ENCODE results near the gene RIN3. TPM values are rescaled to one million over a fixed set of nuclear protein-coding genes. Genes with fewer than 3 reads are reported as not detected.

The RIN3 gene
- total RNA-seq, 1 donor from 2014 or later = 12.7 TPM

DNA sequence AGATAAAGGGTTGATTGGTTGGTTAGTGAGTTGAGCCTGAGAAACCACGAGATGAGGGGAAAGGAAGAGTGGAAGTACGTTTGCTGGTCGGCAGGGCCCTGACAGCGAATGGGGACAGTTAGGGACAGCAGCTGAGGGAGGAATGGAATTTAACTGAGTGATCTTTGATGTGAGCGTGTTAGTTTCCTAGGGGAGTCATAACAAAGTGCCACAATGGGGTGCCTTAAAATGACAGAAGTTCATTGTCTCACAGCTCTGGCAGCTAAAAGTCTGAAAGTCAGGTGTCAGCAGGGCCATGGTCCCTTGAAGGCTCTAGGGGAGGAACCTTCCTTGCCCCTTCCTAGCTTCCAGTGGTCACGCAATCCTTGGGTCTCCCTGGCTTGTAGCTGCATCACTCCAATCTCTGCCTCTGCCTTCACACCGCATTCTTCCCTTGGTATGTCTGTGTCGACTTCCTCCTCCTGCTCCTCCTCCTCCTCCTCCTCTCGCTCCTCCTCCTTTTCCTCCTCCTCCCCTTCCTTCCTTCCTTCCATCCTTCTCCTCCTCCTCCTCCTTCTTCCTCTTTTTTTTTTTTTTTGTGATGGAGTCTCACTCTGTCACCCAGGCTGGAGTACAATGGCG, 26.0 kb upstream of the RIN3 start:
- TF ChIP-seq, protein P1, sequence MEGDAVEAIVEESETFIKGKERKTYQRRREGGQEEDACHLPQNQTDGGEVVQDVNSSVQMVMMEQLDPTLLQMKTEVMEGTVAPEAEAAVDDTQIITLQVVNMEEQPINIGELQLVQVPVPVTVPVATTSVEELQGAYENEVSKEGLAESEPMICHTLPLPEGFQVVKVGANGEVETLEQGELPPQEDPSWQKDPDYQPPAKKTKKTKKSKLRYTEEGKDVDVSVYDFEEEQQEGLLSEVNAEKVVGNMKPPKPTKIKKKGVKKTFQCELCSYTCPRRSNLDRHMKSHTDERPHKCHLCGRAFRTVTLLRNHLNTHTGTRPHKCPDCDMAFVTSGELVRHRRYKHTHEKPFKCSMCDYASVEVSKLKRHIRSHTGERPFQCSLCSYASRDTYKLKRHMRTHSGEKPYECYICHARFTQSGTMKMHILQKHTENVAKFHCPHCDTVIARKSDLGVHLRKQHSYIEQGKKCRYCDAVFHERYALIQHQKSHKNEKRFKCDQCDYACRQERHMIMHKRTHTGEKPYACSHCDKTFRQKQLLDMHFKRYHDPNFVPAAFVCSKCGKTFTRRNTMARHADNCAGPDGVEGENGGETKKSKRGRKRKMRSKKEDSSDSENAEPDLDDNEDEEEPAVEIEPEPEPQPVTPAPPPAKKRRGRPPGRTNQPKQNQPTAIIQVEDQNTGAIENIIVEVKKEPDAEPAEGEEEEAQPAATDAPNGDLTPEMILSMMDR (conservative IDR thresholded peaks at IDR 0.05) = no peak
- Mint-ChIP-seq H3K36me3 (ENCODE audit: low read depth) (no peaks in the 10 kb centered on the region), H3K27me3 (ENCODE audit: low read depth) (no peaks in the 10 kb centered on the region), H3K9me3 (no peaks in the 10 kb centered on the region), H3K4me3 (no peak overlapping the region), H3K27ac (ENCODE audit: unreplicated experiment) (no peak overlapping the region), H3K4me1 (peaks cover 23% of the 10 kb centered on the region)
- no peak for DNase-seq (ENCODE audit: low read depth, low spot score)

DNA sequence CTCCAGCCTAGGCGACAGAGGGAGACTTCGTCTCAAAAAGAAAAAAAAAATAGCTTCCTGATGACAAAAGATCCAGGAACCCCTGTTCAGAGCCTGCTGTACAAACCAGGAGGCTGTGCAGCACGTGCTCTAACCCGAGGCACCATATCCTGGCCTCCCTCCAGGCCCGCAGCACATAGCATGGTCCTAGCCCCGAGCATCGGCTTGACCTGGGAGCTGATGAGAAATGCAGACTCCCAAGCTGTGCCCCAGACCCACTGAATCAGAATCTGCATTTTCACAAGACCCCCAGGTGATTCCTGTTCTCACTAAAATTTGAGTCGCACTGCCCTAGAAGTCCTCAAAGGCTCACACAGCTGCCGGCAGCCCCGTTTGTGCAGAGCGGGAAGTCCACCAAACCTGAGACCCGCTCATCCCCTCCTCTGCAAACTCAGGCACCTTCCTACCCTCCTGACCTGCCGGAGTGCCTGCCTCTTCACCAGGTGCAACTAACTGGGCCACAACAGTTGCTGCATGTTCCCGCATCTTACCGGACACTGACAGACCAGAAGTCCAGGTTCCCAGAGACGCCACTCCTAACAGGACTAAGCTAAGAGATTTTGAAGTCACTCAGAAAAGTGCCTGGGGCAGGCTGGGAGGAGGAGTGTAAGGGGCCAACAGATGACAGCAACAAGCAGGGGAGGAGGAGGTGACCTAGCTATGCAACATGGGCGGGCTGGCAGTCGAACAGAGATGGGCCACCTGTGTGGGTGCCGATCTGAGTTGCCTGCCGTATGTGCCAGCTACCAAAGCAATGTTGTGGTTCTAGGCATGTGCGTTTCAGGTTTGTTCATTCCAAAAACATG, 24.0 kb upstream of the RIN3 start:
- H3K4me3 Mint-ChIP-seq = no peak overlapping the region
- TF ChIP-seq, protein P1 (conservative IDR thresholded peaks at IDR 0.05) = no peak
- H3K9me3 Mint-ChIP-seq = no peaks in the 10 kb centered on the region
- peaks cover 23% of the 10 kb centered on the region for H3K4me1 Mint-ChIP-seq
- H3K27ac Mint-ChIP-seq (ENCODE audit: unreplicated experiment) = no peak overlapping the region
- no peaks in the 10 kb centered on the region for H3K27me3 Mint-ChIP-seq (ENCODE audit: low read depth)
- no peak for DNase-seq (ENCODE audit: low read depth, low spot score)
- H3K36me3 Mint-ChIP-seq (ENCODE audit: low read depth) = no peaks in the 10 kb centered on the region

DNA sequence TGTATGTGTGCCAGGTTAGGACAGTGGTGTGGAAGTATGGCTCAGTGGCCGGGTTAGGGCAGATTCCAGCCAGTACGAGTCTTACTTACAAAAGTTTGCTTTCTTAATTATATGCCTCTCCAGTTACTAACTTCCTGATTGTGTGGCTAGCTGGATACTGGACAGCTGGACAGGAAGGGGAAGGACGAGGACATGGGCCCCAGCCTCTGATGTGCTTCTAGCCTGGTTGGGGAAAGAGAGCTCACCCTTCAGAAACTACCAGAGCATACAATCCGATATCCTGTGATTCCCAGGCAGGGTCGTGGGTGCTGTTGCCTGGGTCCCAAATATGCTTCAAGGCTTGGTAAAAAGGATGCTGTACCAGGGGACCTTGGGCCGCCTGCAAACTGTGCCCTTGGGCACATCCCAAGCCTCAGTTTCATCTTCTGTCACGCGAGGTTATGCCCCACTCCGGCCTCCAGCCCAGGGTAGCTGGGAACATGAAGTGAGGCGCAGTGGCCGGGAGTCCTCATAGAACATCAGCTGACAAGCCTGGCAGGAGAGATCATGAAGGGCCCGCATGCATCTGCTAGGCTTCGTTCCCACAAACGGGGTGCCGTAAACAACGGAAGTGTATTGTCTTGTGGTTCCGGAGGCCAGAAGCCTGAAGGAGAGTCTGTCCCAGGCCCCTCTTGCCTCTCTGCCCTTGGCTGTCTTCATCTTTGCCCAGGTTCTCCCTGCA, 23.2 kb upstream of the RIN3 start:
- Mint-ChIP-seq H3K4me3 (no peak overlapping the region), H3K9me3 (no peaks in the 10 kb centered on the region), H3K27me3 (ENCODE audit: low read depth) (no peaks in the 10 kb centered on the region), H3K36me3 (ENCODE audit: low read depth) (no peaks in the 10 kb centered on the region), H3K27ac (ENCODE audit: unreplicated experiment) (no peak overlapping the region), H3K4me1 (peaks cover 29% of the 10 kb centered on the region)
- TF ChIP-seq, protein P1 (conservative IDR thresholded peaks at IDR 0.05) = no peak
- DNase-seq (ENCODE audit: low read depth, low spot score) = no peak

DNA sequence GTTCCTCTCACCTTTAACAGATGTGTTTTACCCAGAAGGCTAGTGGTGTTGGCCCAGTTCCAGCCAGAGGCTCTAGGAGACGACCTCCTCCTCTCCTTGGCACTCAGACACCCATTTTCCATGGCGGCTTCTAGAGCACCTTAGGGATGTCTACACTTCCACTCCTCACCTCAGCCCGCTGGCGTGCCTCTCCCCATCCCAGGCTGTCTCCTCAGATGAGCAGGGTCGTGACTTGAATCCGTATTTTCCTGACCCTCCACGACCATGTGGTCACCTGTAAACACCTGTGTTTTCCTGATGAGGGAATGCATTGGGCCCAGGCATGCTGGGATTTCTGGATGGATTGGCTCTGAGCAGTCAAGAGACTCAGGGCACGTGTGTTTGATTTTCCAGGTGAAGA, 21.8 kb upstream of the RIN3 start:
- H3K4me1 Mint-ChIP-seq = peaks cover 35% of the 10 kb centered on the region
- H3K27me3 Mint-ChIP-seq (ENCODE audit: low read depth) = no peaks in the 10 kb centered on the region
- H3K36me3 Mint-ChIP-seq (ENCODE audit: low read depth) = no peaks in the 10 kb centered on the region
- no peak overlapping the region for H3K27ac Mint-ChIP-seq (ENCODE audit: unreplicated experiment)
- H3K4me3 Mint-ChIP-seq = no peak overlapping the region
- H3K9me3 Mint-ChIP-seq = no peaks in the 10 kb centered on the region
- DNase-seq (ENCODE audit: low read depth, low spot score) = no peak
- TF ChIP-seq, protein P1 (conservative IDR thresholded peaks at IDR 0.05) = no peak

DNA sequence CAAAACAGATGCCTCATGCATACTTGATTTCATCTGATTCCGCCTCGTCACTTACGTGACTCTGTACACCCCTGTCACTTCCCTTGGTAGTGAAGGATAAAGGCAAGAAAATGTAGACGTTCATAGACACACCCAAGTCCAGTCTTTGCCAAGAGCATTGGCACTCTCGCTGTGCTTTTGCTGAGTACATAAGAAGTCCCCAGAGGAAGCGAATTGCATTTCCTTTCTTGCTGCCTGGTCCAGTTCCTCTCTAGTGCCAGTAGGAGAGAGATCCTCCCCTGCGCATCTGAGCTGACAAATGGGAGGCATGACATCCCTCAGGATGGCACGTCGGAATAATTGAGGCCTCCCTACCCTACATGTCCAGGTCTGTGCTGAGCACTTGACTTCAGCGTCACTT, 21.3 kb upstream of the RIN3 start:
- TF ChIP-seq, protein P1 (conservative IDR thresholded peaks at IDR 0.05) = no peak
- Mint-ChIP-seq H3K4me1 (peaks cover 32% of the 10 kb centered on the region), H3K4me3 (no peak overlapping the region), H3K36me3 (ENCODE audit: low read depth) (no peaks in the 10 kb centered on the region), H3K27ac (ENCODE audit: unreplicated experiment) (no peak overlapping the region), H3K9me3 (no peaks in the 10 kb centered on the region), H3K27me3 (ENCODE audit: low read depth) (no peaks in the 10 kb centered on the region)
- DNase-seq (ENCODE audit: low read depth, low spot score) = no peak

All from neural crest cell (in vitro differentiated cells).